Tibial nerve (tissue), 3 donors: ENCODE results near the gene LEF1.

Experiments used
- CTCF ChIP-seq, 5 experiments: fragments of 200-600 bp in 3 of 5; fragments of 450-650 bp in 2 of 5; sonication (generic) in 3 of 5; IDR thresholded peaks; one replicate each; pipeline ENCODE4 v1.5.1; 2016 to 2019; ENCODE audit warnings: antibody characterized with exemption in 5 of 5, mild to moderate bottlenecking in 3 of 5, moderate library complexity in 2 of 5
- POLR2A ChIP-seq, 2 donors: fragments of 450-650 bp; IDR thresholded peaks; one replicate each; pipeline ENCODE4 v1.6.1; 2017; ENCODE audit warnings: antibody characterized with exemption in 2 of 2, mild to moderate bottlenecking in 2 of 2, moderate library complexity in 2 of 2

GRCh38 chr4:108118505-108118904 lies 50.2 kb downstream of the LEF1 start:
- no peak for TF ChIP-seq CTCF (IDR thresholded peaks at IDR 0.05)
- TF ChIP-seq POLR2A (IDR thresholded peaks at IDR 0.05), result no peak
